Activated CD4-positive, alpha-beta memory T cell treated with anti-CD3 and anti-CD28 coated beads for 36 hours (primary cell): Measurements from ENCODE around the gene ZPBP2. TPM values are rescaled to one million over a fixed set of nuclear protein-coding genes. Genes with fewer than 3 reads are reported as not detected.

Experiments
- CTCF ChIA-PET: fragments of 350-600 bp; sonication (Branson Sonifier 250); formaldehyde crosslinking; loops from one replicate; lab custom pipeline; 2021; ENCODE audit warnings: antibody characterized with exemption, inconsistent platforms; lab: Charles Lee
- POLR2A ChIA-PET: fragments of 350-600 bp; sonication (Branson Sonifier 250); formaldehyde crosslinking; loops from one replicate; lab custom pipeline; 2021; ENCODE audit warnings: antibody characterized with exemption; lab: Charles Lee
- DNase-seq: peaks from one replicate; pipeline ENCODE4 v3.0.0-alpha.2; 2020
- H3K27ac Mint-ChIP-seq: one replicate; pipeline ENCODE4 v1.8.0; 2021; ENCODE audit warnings: mixed read lengths
- H3K27me3 Mint-ChIP-seq: one replicate; pipeline ENCODE4 v1.8.0; 2021; ENCODE audit warnings: mixed read lengths
- H3K36me3 Mint-ChIP-seq: one replicate; pipeline ENCODE4 v1.8.0; 2021; ENCODE audit warnings: mixed read lengths
- H3K4me1 Mint-ChIP-seq: one replicate; pipeline ENCODE4 v1.8.0; 2021; ENCODE audit warnings: low read depth, mixed read lengths
- H3K4me3 Mint-ChIP-seq: one replicate; pipeline ENCODE4 v1.8.0; 2021; ENCODE audit warnings: mild to moderate bottlenecking, mixed read lengths
- H3K9me3 Mint-ChIP-seq: one replicate; pipeline ENCODE4 v1.8.0; 2021; ENCODE audit warnings: mixed read lengths
- intact Hi-C: fragments of 100-400 bp; cut with micrococcal nuclease; formaldehyde crosslinking; loops from one replicate; pipeline ENCODE4 v1.15.1; 2023
- total RNA-seq, 2 experiments: library from RNA; stranded (reverse); gene quantifications; one replicate each; pipeline ENCODE4 v1.2.3, GENCODE V29; 2021

ZPBP2 gene
- total RNA-seq, 2 experiments from 2014 or later: 0.61 to 1.0 TPM

- Mint-ChIP-seq H3K9me3 (no peaks in the 10 kb centered on the region), H3K4me3 (no peak overlapping the region), H3K4me1 (peaks cover 30% of the 10 kb centered on the region), H3K27ac (peak overlapping the region; percentile 11), H3K36me3 (peaks cover 29% of the 10 kb centered on the region), H3K27me3 (no peaks in the 10 kb centered on the region)
- ChIA-PET POLR2A (interaction anchor here (0.8 to 1.0 kb wide), 2 partner anchors 10 to 20 kb away, joined by 4 to 9 read pairs; no protein-coding TSS in a partner anchor), CTCF (interaction anchor here (1.0 to 1.3 kb wide), 2 partner anchors 10 to 294 kb away, joined by 3 to 4 read pairs; no protein-coding TSS in a partner anchor)
- intact Hi-C loops: no loop called here
- DNase-seq: no peak
Measured at GRCh38 chr17:39915559-39915958, 47.6 kb downstream of the ZPBP2 start.

- CTCF ChIA-PET: no interaction called here
- DNase-seq: no peak
- Mint-ChIP-seq H3K27me3 (no peaks in the 10 kb centered on the region), H3K4me1 (peaks cover 44% of the 10 kb centered on the region), H3K36me3 (peaks cover 28% of the 10 kb centered on the region), H3K4me3 (no peak overlapping the region), H3K27ac (no peak overlapping the region), H3K9me3 (no peaks in the 10 kb centered on the region)
- intact Hi-C loops: no loop called here
- POLR2A ChIA-PET: no interaction called here
Measured at GRCh38 chr17:39916918-39917317, 48.9 kb downstream of the ZPBP2 start.

GRCh38 chr17:39919087-39919683 lies 51.2 kb downstream of the ZPBP2 start:
- intact Hi-C loops: no loop called here
- H3K4me3 Mint-ChIP-seq: no peak overlapping the region
- ChIA-PET POLR2A (interaction anchor here (0.6 to 1.1 kb wide), 2 partner anchors 8 to 9 kb away, joined by 4 read pairs; partner anchors contain the start of genes LRRC3C and ORMDL3), CTCF (no interaction called here)
- peak overlapping the region; percentile 13 for H3K27ac Mint-ChIP-seq
- H3K4me1 Mint-ChIP-seq: peaks cover 60% of the 10 kb centered on the region
- H3K9me3 Mint-ChIP-seq: no peaks in the 10 kb centered on the region
- H3K36me3 Mint-ChIP-seq: peaks cover 37% of the 10 kb centered on the region
- no peak for DNase-seq
- no peaks in the 10 kb centered on the region for H3K27me3 Mint-ChIP-seq

- H3K9me3 Mint-ChIP-seq: no peaks in the 10 kb centered on the region
- H3K4me1 Mint-ChIP-seq: peaks cover 71% of the 10 kb centered on the region
- DNase-seq: peak; percentile 80
- ChIA-PET CTCF (no interaction called here), POLR2A (no interaction called here)
- peak overlapping the region; percentile 87 for H3K27ac Mint-ChIP-seq
- peaks cover 36% of the 10 kb centered on the region for H3K36me3 Mint-ChIP-seq
- intact Hi-C loops: loop anchor here (10.0 kb wide), 1 partner anchor 456 kb away; the partner anchor contains the start of gene CDK12
- H3K4me3 Mint-ChIP-seq: peak overlapping the region; percentile 23
- no peaks in the 10 kb centered on the region for H3K27me3 Mint-ChIP-seq
Measured at GRCh38 chr17:39920218-39921210, 52.5 kb downstream of the ZPBP2 start.

GRCh38 chr17:39921323-39921722 lies 53.3 kb downstream of the ZPBP2 start:
- Mint-ChIP-seq H3K27me3 (no peaks in the 10 kb centered on the region), H3K27ac (peak overlapping the region; percentile 87), H3K4me1 (peaks cover 76% of the 10 kb centered on the region), H3K9me3 (no peaks in the 10 kb centered on the region), H3K4me3 (peak overlapping the region; percentile 23), H3K36me3 (peaks cover 36% of the 10 kb centered on the region)
- intact Hi-C loops: loop anchor here (10.0 kb wide), 1 partner anchor 457 kb away; the partner anchor contains the start of gene CDK12
- peak; percentile 55 for DNase-seq
- ChIA-PET CTCF (no interaction called here), POLR2A (interaction anchor here (0.8 kb wide), 1 partner anchor 17 kb away, joined by 3 read pairs; no protein-coding TSS in a partner anchor)

- ChIA-PET POLR2A (interaction anchor here (0.5 to 1.4 kb wide), 3 partner anchors 16 to 142 kb away, joined by 3 read pairs; partner anchors contain the start of gene PSMD3), CTCF (no interaction called here)
- H3K4me3 Mint-ChIP-seq: no peak overlapping the region
- H3K27me3 Mint-ChIP-seq: no peaks in the 10 kb centered on the region
- H3K4me1 Mint-ChIP-seq: peaks cover 76% of the 10 kb centered on the region
- no peak for DNase-seq
- H3K9me3 Mint-ChIP-seq: no peaks in the 10 kb centered on the region
- H3K36me3 Mint-ChIP-seq: peaks cover 36% of the 10 kb centered on the region
- H3K27ac Mint-ChIP-seq: peak overlapping the region; percentile 87
- intact Hi-C loops: loop anchor here (10.0 kb wide), 1 partner anchor 457 kb away; the partner anchor contains the start of gene CDK12
Measured at GRCh38 chr17:39922006-39922405, 54.0 kb downstream of the ZPBP2 start.

GRCh38 chr17:39923230-39923629 lies 55.2 kb downstream of the ZPBP2 start:
- no peaks in the 10 kb centered on the region for H3K9me3 Mint-ChIP-seq
- H3K4me3 Mint-ChIP-seq: no peak overlapping the region
- intact Hi-C loops: loop anchor here (10.0 kb wide), 1 partner anchor 458 kb away; the partner anchor contains the start of gene CDK12
- peaks cover 77% of the 10 kb centered on the region for H3K4me1 Mint-ChIP-seq
- peak overlapping the region; percentile 1 for H3K27ac Mint-ChIP-seq
- POLR2A ChIA-PET: interaction anchor here (1.4 kb wide), 1 partner anchor 57 kb away, joined by 3 read pairs; the partner anchor contains the start of gene PSMD3
- no peak for DNase-seq
- no peaks in the 10 kb centered on the region for H3K27me3 Mint-ChIP-seq
- CTCF ChIA-PET: no interaction called here
- H3K36me3 Mint-ChIP-seq: peaks cover 36% of the 10 kb centered on the region

GRCh38 chr17:39923836-39924690 lies 56.1 kb downstream of the ZPBP2 start:
- DNase-seq: no peak
- CTCF ChIA-PET: no interaction called here
- Mint-ChIP-seq H3K27me3 (no peaks in the 10 kb centered on the region), H3K36me3 (peaks cover 31% of the 10 kb centered on the region), H3K4me3 (no peak overlapping the region), H3K9me3 (no peaks in the 10 kb centered on the region), H3K27ac (peak overlapping the region; percentile 90), H3K4me1 (peaks cover 75% of the 10 kb centered on the region)
- intact Hi-C loops: loop anchor here (10.0 kb wide), 1 partner anchor 459 kb away; the partner anchor contains the start of gene CDK12
- POLR2A ChIA-PET: interaction anchor here (0.9 kb wide), 1 partner anchor 15 kb away, joined by 3 read pairs; no protein-coding TSS in a partner anchor

- peak overlapping the region; percentile 90 for H3K27ac Mint-ChIP-seq
- POLR2A ChIA-PET: interaction anchor here (0.9 kb wide), 1 partner anchor 16 kb away, joined by 3 read pairs; no protein-coding TSS in a partner anchor
- intact Hi-C loops: loop anchor here (5.0 to 10.0 kb wide), 2 partner anchors 152 to 460 kb away; partner anchors contain the start of gene CDK12
- H3K27me3 Mint-ChIP-seq: no peaks in the 10 kb centered on the region
- peaks cover 76% of the 10 kb centered on the region for H3K4me1 Mint-ChIP-seq
- H3K36me3 Mint-ChIP-seq: peaks cover 27% of the 10 kb centered on the region
- no peak overlapping the region for H3K4me3 Mint-ChIP-seq
- no peaks in the 10 kb centered on the region for H3K9me3 Mint-ChIP-seq
- DNase-seq: no peak
- CTCF ChIA-PET: no interaction called here
Measured at GRCh38 chr17:39924691-39925055, 56.7 kb downstream of the ZPBP2 start.

- Mint-ChIP-seq H3K27me3 (no peaks in the 10 kb centered on the region), H3K4me1 (peaks cover 70% of the 10 kb centered on the region), H3K27ac (peak overlapping the region; percentile 90), H3K4me3 (peak overlapping the region; percentile 85), H3K36me3 (peaks cover 24% of the 10 kb centered on the region), H3K9me3 (no peaks in the 10 kb centered on the region)
- ChIA-PET CTCF (interaction anchor here (0.8 to 2.0 kb wide), 3 partner anchors 10 to 303 kb away, joined by 3 to 8 read pairs (median 5); no protein-coding TSS in a partner anchor), POLR2A (interaction anchor here (0.6 to 1.3 kb wide), 4 partner anchors 10 to 175 kb away, joined by 3 to 9 read pairs (median 4); no protein-coding TSS in a partner anchor)
- intact Hi-C loops: loop anchor here (2.0 to 10.0 kb wide), 4 partner anchors 27 to 461 kb away; partner anchors contain the start of gene CDK12
- DNase-seq: no peak
Measured at GRCh38 chr17:39925282-39926134, 57.5 kb downstream of the ZPBP2 start.
